Activated CD8-positive, alpha-beta memory T cell treated with anti-CD3 and anti-CD28 coated beads, Interleukin-2, amount 50 U/mL, for 24 hours (primary cell): Measurements from ENCODE around the gene TEX28.
"Not testable (repeated sequence)": the region's sequence is repeated elsewhere in the genome, so short reads cannot be mapped to it uniquely, and the experiment has no call there.

ENCODE experiments used
- DNase-seq: peaks from one replicate; pipeline ENCODE4 v3.0.0-alpha.2; 2020; ENCODE audit errors: extremely low read depth

The TEX28 gene

DNA sequence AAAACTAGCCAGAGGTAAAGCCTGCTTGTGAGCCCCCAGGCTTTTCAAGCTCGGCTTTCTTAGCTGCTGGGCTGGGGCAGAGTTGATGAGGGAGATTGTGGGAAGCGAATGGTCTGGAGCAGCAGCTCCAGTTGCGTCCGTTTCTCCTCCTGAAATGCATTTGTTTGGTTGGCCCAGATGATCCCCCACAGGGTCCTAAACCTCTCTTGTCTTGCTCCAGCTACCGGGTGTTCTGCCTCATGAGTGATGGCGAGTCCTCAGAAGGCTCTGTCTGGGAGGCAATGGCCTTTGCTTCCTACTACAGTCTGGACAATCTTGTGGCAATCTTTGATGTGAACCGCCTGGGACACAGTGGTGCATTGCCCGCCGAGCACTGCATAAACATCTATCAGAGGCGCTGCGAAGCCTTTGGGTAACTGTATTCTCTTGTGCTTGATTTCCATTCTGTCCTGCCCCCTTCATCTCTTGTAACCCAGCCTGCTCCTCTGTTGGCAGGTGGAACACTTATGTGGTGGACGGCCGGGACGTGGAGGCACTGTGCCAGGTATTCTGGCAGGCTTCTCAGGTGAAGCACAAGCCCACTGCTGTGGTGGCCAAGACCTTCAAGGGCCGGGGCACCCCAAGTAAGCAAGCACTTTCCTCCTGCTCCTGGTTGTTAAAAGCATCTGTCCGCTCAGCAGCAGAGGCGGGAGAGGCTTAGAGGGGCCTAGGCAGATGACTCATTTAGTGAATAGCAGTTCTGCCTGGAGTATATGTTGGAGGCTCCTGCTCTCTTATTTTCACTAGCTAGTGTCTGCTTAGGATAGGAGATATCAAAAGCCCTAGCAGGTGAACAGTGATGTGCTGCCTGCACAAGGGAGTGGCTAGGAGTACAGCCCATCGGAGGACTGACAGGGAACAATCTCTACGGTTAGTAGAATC, 16.0 kb upstream of the TEX28 start:
- DNase-seq: no peak

GRCh38 chrX:154309041-154309775, 14.3 kb upstream of the TEX28 start:
- no peak for DNase-seq

- DNase-seq: peak; percentile 52
These were observed 13.4 kb upstream of the TEX28 start for GRCh38 chrX:154308108-154308946.

DNA sequence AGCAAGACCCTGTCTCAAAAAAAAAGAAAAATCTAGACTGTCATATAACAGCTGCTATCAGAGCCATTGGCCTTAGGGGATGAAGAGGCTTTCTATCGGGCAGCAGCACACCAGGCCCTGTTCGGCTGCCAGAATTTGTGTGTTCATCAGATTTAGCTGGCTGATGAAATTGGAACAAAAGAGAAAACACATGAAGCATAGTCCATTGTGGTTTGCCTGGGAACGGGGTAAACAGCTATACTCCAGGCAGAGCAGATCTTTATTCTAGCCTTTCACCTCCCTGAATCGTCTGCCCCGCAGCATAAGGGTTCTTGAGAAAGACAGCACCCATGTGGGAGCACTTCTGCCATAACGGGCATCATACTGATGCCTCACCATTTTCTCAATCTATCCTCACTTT, 12.3 kb upstream of the TEX28 start:
- DNase-seq: no peak

GRCh38 chrX:154305541-154306205, 10.7 kb upstream of the TEX28 start:
- no peak for DNase-seq

GRCh38 chrX:154304846-154305245, 9.9 kb upstream of the TEX28 start:
- DNase-seq: no peak

DNA sequence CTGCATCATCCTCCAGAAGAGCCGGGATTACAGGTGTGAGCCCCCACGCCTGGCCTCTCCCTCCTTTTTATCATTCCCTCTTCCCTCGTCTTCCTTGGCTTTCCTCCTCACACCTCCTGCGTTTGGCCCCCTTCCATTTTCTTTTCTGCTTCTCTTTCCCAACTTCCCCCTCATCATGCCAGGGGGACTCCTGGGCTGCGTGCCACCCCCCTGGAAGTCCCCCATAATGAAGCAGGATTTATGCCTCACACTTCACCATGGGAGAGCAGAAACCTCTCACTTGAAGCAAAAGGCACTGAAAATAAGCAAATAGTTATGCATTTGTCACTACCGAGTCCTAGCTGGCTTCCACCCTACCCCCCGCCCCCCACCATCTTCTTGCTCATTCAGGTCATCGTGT, 8.6 kb upstream of the TEX28 start:
- no peak for DNase-seq

GRCh38 chrX:154302998-154303397, 8.1 kb upstream of the TEX28 start:
- DNase-seq: not testable (repeated sequence)

GRCh38 chrX:154300816-154301215, 5.9 kb upstream of the TEX28 start:
- no peak for DNase-seq

- no peak for DNase-seq
These were observed 3.4 kb upstream of the TEX28 start for GRCh38 chrX:154298312-154298711.

- no peak for DNase-seq
These were observed 1.8 kb upstream of the TEX28 start for GRCh38 chrX:154296731-154297130.

DNA sequence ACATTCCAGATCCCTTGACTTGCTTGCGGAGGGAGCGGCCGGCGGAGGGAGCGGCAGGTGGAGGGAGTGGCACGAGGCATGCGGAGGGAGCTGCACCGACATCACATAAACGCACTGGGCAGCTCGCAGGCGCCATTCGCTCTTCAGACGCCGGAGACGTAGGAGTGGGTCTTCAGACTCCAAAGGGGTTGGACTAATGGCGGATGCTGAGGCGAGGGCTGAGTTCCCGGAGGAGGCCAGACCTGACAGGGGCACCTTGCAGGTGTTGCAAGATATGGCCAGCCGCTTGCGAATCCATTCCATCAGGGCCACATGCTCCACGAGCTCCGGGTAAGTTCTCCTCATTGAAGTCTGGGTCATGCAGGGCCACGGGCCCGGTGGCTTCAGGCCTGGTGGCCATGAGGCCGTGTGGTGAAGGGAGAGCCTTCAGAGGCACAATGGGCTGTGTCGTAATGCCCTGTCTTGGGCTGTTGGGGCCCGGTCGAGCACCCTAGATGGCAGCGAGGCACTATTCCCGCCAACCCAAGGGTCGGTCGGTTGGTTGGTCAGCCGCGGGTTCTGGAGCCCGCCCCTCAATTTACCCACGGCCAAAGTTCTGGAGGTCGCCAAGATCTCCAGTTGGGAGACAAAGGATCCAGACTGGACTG, 863 bp upstream of the TEX28 start, which contains the start of gene TKTL1:
Gene TKTL1 (plus strand): TSS at position 132 of the 647 bp plus-strand sequence. CDS start 65 bp downstream, at position 197.
- no peak for DNase-seq

DNA sequence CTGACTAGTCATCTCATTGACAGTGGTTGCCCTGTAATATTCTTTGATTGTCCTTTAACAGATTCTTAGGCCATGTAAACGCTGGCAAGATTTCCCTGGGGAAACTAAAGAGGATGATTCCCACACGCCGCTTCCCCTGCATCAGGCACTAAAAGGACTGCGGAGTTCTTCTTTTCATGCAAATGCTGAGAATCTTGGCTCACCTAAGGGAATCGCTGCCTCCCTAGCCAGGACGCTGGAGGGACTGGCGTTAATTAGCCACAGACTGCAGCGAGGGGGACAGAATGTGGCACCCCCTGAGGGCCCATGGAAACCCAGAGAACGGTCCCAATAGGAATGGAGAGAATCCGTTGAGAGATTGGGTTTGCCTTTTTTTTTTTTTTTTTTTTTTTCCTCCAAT, 8.5 kb downstream of the TEX28 start:
- DNase-seq: not testable (repeated sequence)

DNA sequence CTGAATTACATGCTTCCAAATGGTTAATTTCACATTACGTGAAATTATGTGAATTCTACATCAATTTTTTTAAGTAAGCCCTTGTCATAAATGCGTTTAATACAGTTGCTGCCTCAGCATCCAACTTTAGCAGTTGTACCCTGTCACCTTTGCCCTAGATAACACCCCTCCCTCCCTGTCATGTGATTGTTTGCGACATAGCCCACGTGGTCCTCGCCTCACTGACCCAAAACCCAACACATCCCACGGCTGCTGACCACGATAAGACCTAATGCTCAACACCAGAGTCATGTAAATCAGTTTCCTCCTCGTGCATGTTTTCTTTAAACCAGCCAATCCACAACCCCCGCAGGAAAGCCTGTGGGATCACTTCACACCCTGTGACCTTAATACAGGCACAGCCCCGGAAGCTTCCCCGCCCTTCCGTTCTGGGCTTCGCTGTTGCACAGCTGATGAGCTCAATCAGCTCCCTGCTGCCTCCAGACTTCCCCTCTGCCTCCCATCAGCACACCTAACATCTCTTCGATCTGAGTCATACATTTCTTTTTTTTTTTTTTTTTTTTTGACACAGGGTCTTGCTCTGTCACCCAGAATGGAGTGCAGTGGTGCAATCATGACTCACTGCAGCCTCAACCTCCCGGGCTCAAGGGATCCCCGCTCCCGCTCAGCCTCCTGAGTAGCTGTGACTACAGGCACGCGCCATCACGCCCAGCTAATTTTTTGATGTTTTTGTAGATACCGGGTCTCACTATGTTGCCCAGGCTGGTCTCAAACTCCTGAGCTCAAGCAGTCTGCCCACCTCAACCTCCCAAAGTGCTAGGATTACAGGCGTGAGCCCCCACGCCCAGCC, 10.2 kb downstream of the TEX28 start:
- not testable (repeated sequence) for DNase-seq

DNA sequence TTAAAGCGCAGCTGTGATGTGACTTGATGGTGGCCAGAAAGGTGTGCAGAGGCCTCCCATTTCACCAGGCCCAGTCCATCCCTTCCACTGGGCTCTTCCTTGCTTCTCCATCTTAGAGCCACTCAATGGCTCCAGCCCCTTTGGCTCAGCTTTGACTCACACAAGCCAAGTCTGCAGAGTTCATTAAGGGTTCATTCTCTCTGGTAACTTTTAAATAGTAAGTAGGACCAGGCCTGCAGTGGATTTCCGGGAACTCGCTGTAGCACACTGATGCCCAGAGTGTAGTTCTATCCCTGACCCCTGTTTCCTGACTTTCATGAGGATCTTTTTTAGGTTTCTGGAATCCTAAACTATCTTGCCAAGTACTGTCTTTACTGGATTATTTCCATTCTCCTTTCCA, 25.7 kb downstream of the TEX28 start:
- DNase-seq: not testable (repeated sequence)

- not testable (repeated sequence) for DNase-seq
These were observed 31.9 kb downstream of the TEX28 start for GRCh38 chrX:154263072-154263471.

DNA sequence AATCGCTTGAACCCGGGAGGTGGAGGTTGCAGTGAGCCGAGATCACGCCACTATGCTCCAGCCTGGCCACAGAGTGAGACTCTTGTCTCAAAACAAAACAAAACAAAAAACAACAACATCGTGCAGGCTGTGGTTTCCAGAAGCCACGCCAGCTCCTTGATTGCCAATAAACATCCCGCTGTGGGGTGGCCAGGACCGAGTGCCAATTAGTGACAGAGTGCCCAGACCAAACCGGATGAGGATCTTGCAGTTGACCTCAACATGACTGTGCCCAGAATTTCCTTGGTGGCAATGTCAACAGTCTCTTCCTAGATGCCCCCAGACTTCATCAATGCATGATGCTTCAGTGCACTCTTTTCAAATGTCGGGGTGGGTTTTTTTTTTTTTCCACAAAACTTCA, 36.2 kb downstream of the TEX28 start:
- DNase-seq: not testable (repeated sequence)

GRCh38 chrX:154257282-154257681, 37.6 kb downstream of the TEX28 start, which contains the start of gene OPN1MW3:
Gene OPN1MW3 (plus strand): TSS chrX:154257582. CDS start chrX:154257620, 38 bp downstream.
- DNase-seq: not testable (repeated sequence)

DNA sequence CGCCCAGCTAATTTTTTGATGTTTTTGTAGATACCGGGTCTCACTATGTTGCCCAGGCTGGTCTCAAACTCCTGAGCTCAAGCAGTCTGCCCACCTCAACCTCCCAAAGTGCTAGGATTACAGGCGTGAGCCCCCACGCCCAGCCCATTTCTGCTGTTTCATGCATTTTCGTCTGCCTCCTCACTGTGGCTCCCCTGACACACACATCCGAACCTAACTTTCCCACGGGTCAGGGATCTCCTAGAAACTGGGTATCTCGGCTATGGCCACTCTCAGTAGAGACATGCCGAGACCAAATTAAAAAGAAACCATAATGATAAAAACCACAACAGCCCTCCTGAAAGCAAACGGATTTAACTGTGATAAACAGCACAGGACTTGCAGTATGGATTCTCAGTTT, 46.8 kb downstream of the TEX28 start:
- DNase-seq: not testable (repeated sequence)
